Loucy (cell line): ENCODE results near the gene SLC44A1.

ENCODE experiments used
- EZH2phosphoT487 ChIP-seq: fragments of 200-600 bp; IDR thresholded peaks from 2 replicates; pipeline ENCODE4 v1.6.1; 2018; ENCODE audit warnings: antibody characterized with exemption, mild to moderate bottlenecking, moderate library complexity, borderline replicate concordance
- TF ChIP-seq, protein P1 (sequence below): fragments of 200-600 bp; sonication (generic); conservative IDR thresholded peaks from 2 replicates; pipeline ENCODE4 v1.5.1; 2014; ENCODE audit warnings: mild to moderate bottlenecking, antibody characterized with exemption, low read length

DNA sequence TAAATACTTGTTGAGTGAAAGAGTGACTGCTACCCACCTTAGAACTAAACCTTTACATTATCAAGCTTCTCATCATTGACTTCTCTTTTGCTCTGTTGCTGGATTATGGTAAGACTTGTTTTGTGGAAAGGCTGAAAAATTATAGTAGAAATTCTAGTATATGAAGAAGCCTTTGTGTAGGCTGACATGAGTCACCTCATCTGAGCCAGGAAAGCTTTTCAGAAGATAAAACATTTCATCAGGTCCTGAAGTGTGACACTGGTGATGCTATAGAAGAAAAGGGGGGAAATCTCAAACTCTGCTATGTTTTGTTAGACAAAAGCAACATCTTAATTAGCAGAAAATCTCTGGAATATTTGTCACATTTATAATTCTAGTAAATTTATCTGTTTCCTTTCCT is 18.4 kb upstream of the SLC44A1 start:
- TF ChIP-seq, protein P1, sequence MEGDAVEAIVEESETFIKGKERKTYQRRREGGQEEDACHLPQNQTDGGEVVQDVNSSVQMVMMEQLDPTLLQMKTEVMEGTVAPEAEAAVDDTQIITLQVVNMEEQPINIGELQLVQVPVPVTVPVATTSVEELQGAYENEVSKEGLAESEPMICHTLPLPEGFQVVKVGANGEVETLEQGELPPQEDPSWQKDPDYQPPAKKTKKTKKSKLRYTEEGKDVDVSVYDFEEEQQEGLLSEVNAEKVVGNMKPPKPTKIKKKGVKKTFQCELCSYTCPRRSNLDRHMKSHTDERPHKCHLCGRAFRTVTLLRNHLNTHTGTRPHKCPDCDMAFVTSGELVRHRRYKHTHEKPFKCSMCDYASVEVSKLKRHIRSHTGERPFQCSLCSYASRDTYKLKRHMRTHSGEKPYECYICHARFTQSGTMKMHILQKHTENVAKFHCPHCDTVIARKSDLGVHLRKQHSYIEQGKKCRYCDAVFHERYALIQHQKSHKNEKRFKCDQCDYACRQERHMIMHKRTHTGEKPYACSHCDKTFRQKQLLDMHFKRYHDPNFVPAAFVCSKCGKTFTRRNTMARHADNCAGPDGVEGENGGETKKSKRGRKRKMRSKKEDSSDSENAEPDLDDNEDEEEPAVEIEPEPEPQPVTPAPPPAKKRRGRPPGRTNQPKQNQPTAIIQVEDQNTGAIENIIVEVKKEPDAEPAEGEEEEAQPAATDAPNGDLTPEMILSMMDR: no peak
- no peak for TF ChIP-seq EZH2phosphoT487
